Medulla oblongata (tissue), 1 donor: Measurements from ENCODE around the gene GIPC1.
"Not testable (repeated sequence)": the region's sequence is repeated elsewhere in the genome, so short reads cannot be mapped to it uniquely, and the experiment has no call there.

Experiments
- DNase-seq: peaks from one replicate; pipeline ENCODE4 v3.0.0-alpha.2; 2015; ENCODE audit errors: extremely low spot score

The GIPC1 gene

GRCh38 chr19:14517840-14518505 is 22.0 kb upstream of the GIPC1 start, which contains the start of gene DNAJB1:
TSS of gene DNAJB1 (minus strand) at chr19:14518397. CDS start at chr19:14518349, 48 bp downstream.
- peak; percentile 85 for DNase-seq

- DNase-seq, result no peak
Measured at GRCh38 chr19:14517446-14517839, 21.5 kb upstream of the GIPC1 start.

- peak; percentile 59 for DNase-seq
Measured at GRCh38 chr19:14516746-14517438, 21.0 kb upstream of the GIPC1 start.

GRCh38 chr19:14516048-14516534 is 20.2 kb upstream of the GIPC1 start:
- no peak for DNase-seq

- DNase-seq, result peak; percentile 59
Measured at GRCh38 chr19:14515501-14516047, 19.6 kb upstream of the GIPC1 start.

- DNase-seq, result peak; percentile 67
Measured at GRCh38 chr19:14514215-14514863, 18.4 kb upstream of the GIPC1 start.

- no peak for DNase-seq
Measured at GRCh38 chr19:14512406-14512961, 16.6 kb upstream of the GIPC1 start.

- no peak for DNase-seq
Measured at GRCh38 chr19:14511229-14511593, 15.3 kb upstream of the GIPC1 start.

- DNase-seq, result no peak
Measured at GRCh38 chr19:14510311-14511228, 14.6 kb upstream of the GIPC1 start.

GRCh38 chr19:14507704-14508542 is 12.0 kb upstream of the GIPC1 start:
- DNase-seq, result no peak

GRCh38 chr19:14505488-14506239 is 9.7 kb upstream of the GIPC1 start:
- DNase-seq, result peak; percentile 32

GRCh38 chr19:14504575-14504974 is 8.6 kb upstream of the GIPC1 start:
- DNase-seq, result not testable (repeated sequence)

- no peak for DNase-seq
Measured at GRCh38 chr19:14503285-14503684, 7.4 kb upstream of the GIPC1 start.

- no peak for DNase-seq
Measured at GRCh38 chr19:14502334-14503092, 6.6 kb upstream of the GIPC1 start.

GRCh38 chr19:14497228-14497921 is 1.4 kb upstream of the GIPC1 start:
- peak; percentile 73 for DNase-seq

- no peak for DNase-seq
Measured at GRCh38 chr19:14496834-14497227, 904 bp upstream of the GIPC1 start.

GRCh38 chr19:14495672-14496028 is 277 bp downstream of the GIPC1 start:
- no peak for DNase-seq
